K562 (cell line): ENCODE measurements around the gene SUPT5H. TPM values are rescaled to one million over a fixed set of nuclear protein-coding genes. Genes with fewer than 3 reads are reported as not detected.

Source experiments
- ADNP ChIP-seq: fragments of 200-800 bp; sonication (Bioruptor generic); IDR thresholded peaks from 2 replicates; pipeline ENCODE4 v1.6.1; 2016; ENCODE audit warnings: missing genetic modification characterization, missing compliant biosample characterization
- BRD9 ChIP-seq: fragments of 450-650 bp; IDR thresholded peaks from 2 replicates; pipeline ENCODE4 v1.6.1; 2018; ENCODE audit warnings: low read depth; ENCODE audit not compliant: partially characterized antibody
- CBX2 ChIP-seq: fragments of 200-600 bp; sonication (generic); IDR thresholded peaks from one replicate; pipeline ENCODE4 v1.6.1; 2012; ENCODE audit warnings: mild to moderate bottlenecking, low read length, inconsistent platforms; ENCODE audit not compliant: insufficient read depth, poor library complexity, severe bottlenecking
- E2F8 ChIP-seq: fragments of 450-650 bp; IDR thresholded peaks from 2 replicates; pipeline ENCODE4 v1.7.1; 2018; ENCODE audit warnings: mild to moderate bottlenecking, low read depth; ENCODE audit not compliant: partially characterized antibody
- ELF2 ChIP-seq: fragments of 250-450 bp; sonication (Bioruptor Pico); IDR thresholded peaks from 2 replicates; pipeline ENCODE4 v1.5.0; 2021; ENCODE audit warnings: mild to moderate bottlenecking
- ETV6 ChIP-seq, 3 experiments: fragments of 150-350 bp in 1 of 3; sonication (generic) in 1 of 3; formaldehyde crosslinking in 1 of 3; IDR thresholded peaks; 2 replicates each; pipeline versions ENCODE4 v1.6.1 to v1.8.0; 2014 to 2022; ENCODE audit warnings: borderline replicate concordance in 2 of 3, low read depth in 2 of 3, antibody characterized with exemption in 1 of 3, low read length in 1 of 3, mild to moderate bottlenecking in 1 of 3, missing genetic modification reagents in 1 of 3
- FOXP1 ChIP-seq: sonication (generic); formaldehyde crosslinking; IDR thresholded peaks from 2 replicates; pipeline ENCODE4 v1.8.0; 2022; ENCODE audit warnings: mild to moderate bottlenecking, missing genetic modification reagents
- MAZ ChIP-seq, 2 experiments: fragments of 450-650 bp in 1 of 2; sonication (generic) in 1 of 2; formaldehyde crosslinking; IDR thresholded peaks in 1 of 2; conservative IDR thresholded peaks in 1 of 2; 2 replicates each; pipeline versions ENCODE4 v1.4.0 to v1.5.0; 2020; ENCODE audit warnings: mild to moderate bottlenecking in 1 of 2, missing genetic modification reagents in 1 of 2
- MIER1 ChIP-seq: fragments of 450-650 bp; IDR thresholded peaks from 2 replicates; pipeline ENCODE4 v1.6.1; 2016; ENCODE audit warnings: antibody characterized with exemption, mild to moderate bottlenecking, low read depth
- POLR2AphosphoS2 ChIP-seq: IDR thresholded peaks from 2 replicates; pipeline ENCODE4 v1.6.1; 2012; ENCODE audit warnings: low read length, improper control_type of control experiment
- POLR3G ChIP-seq: IDR thresholded peaks from 2 replicates; pipeline ENCODE4 v1.6.1; 2011; ENCODE audit not compliant: insufficient read length, insufficient replicate concordance; ENCODE audit errors: extremely low read depth
- RBM17 ChIP-seq: fragments of 200-400 bp; formaldehyde crosslinking; IDR thresholded peaks from 2 replicates; pipeline ENCODE4 v1.6.1; 2017; ENCODE audit warnings: low read depth, mild to moderate bottlenecking, low read length, borderline replicate concordance
- SNRNP70 ChIP-seq: fragments of 200-400 bp; formaldehyde crosslinking; optimal IDR thresholded peaks from 2 replicates; pipeline ENCODE3; 2017; ENCODE audit warnings: low read depth, low read length
- SP2 ChIP-seq: IDR thresholded peaks from 2 replicates; pipeline ENCODE4 v1.6.1; 2011; ENCODE audit warnings: mild to moderate bottlenecking, low read depth, low read length, moderate library complexity; ENCODE audit not compliant: poor library complexity, severe bottlenecking; ENCODE audit errors: extremely low read depth
- XRCC3 ChIP-seq: fragments of 450-650 bp; IDR thresholded peaks from 2 replicates; pipeline ENCODE4 v1.6.1; 2017; ENCODE audit warnings: mild to moderate bottlenecking, moderate library complexity
- ZFX ChIP-seq: sonication (generic); formaldehyde crosslinking; IDR thresholded peaks from 2 replicates; pipeline ENCODE4 v1.8.0; 2022; ENCODE audit warnings: mild to moderate bottlenecking, missing genetic modification reagents, moderate library complexity
- ZNF699 ChIP-seq: fragments of 250-450 bp; sonication (Bioruptor Pico); IDR thresholded peaks from 2 replicates; pipeline ENCODE4 v1.8.0; 2021; ENCODE audit warnings: mild to moderate bottlenecking, moderate library complexity; ENCODE audit not compliant: insufficient replicate concordance
- ZNF778 ChIP-seq: fragments of 450-650 bp; formaldehyde crosslinking; IDR thresholded peaks from 2 replicates; pipeline ENCODE4 v1.4.0; 2020; ENCODE audit warnings: mild to moderate bottlenecking, moderate library complexity
- ZNF830 ChIP-seq: fragments of 250-450 bp; sonication (Bioruptor Pico); IDR thresholded peaks from 2 replicates; pipeline ENCODE4 v1.5.0; 2021; ENCODE audit warnings: mild to moderate bottlenecking
- polyA plus RNA-seq, 8 experiments: library from polyadenylated mRNA; depleted of rRNA in 4 of 8; stranded (reverse) in 5 of 8; unstranded in 3 of 8; fragments of >200 nt; fragmentation: Nextera tagmentation in 2 of 8; fragmentation: Illumina TruSeq in 1 of 8; extraction: Ambion mirVana in 2 of 8; extraction: Trizol in 1 of 8; gene quantifications; 2 replicates each; pipeline versions ENCODE4 v1.2.1 to v1.2.3, GENCODE V29; 2011 to 2014; ENCODE audit warnings: inconsistent platforms in 1 of 8, missing spikeins in 1 of 8
- total RNA-seq, 7 experiments: library from RNA; depleted of rRNA in 6 of 7; stranded (reverse); fragments of >200 nt in 6 of 7; fragmentation: Illumina TruSeq in 2 of 7; extraction: Trizol in 2 of 7; gene quantifications; 2 replicates each; pipeline versions ENCODE4 v1.2.1 to v1.2.3, GENCODE V29; 2011 to 2021; ENCODE audit warnings: low replicate concordance in 1 of 7
- TF ChIP-seq, protein P1 (sequence below): fragments of 250-450 bp; sonication (Bioruptor Pico); IDR thresholded peaks from 2 replicates; pipeline ENCODE4 v1.6.1; 2021; ENCODE audit warnings: mild to moderate bottlenecking
- TF ChIP-seq, protein P2 (sequence below): fragments of 250-450 bp; sonication (Bioruptor Pico); IDR thresholded peaks from 2 replicates; pipeline ENCODE4 v1.4.0; 2020; ENCODE audit warnings: mild to moderate bottlenecking, moderate library complexity, borderline replicate concordance

Gene SUPT5H
- total and polyA plus RNA-seq, 9 of the 15 experiments (the other 6 are each of a cell fraction or from before 2014, with no cell fraction given) = 13.3 to 85.9 (median 35.9) TPM

DNA sequence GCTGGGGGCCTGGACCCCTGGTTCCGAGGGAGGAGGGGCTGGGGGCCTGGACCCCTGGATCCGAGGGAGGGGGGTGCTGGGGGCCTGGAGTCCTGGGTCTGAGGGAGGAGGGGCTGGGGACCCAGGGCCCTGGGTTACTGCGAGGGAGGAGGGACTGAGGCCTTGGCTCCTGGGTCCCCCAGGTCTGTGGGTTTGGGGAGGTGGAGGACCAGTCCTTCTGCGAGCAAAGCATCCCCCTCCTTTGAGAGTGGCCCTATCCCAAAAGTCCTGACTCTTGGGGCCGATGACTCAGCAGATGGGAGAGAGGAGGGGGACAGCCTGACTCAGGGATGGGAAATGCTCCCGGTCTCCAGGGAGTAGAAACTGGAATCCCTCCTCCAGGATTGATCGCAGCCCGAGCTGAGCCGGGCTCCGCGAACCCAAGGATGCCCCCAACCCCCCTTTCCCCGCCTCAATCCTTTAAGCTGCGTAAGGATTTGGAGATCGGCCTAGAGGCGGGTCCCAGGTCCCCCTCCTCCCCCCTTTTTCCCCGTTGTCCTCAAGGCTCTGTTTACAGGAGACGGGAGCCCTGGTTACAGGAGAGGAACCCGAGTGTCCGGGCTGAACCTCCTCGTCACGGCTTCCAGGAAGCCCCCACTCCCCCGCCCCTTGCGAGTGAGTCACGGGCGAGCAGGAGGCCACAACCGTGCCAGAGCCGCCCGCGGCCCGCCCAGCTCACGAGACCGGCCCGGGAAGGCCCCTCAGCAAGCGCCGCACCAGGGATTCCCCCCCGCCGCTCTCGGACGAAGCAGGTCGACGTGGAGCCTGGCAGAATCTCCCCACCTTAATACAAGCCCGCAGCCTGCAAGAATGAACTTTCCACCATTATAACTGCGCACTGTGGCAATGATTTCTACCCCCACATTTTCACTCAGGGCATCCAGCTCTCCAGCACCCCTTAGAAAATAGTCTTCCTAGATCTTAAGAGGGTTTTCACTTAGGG is 41.8 kb upstream of the SUPT5H start (continued):
- TF ChIP-seq MIER1 = no peak
- TF ChIP-seq POLR3G = no peak
- 0 out of 2 replicates have a peak, but pooled peaks have one; percentile 52 for TF ChIP-seq ZNF830 (CRISPR knock-in tag)
- no peak for TF ChIP-seq FOXP1 (CRISPR knock-in tag)
- TF ChIP-seq POLR2AphosphoS2 = no peak
- TF ChIP-seq ZNF699 = no peak
- peak; percentile 38 for TF ChIP-seq BRD9
- no peak for TF ChIP-seq E2F8
- no peak for TF ChIP-seq ADNP (tag)
- TF ChIP-seq, protein P1, sequence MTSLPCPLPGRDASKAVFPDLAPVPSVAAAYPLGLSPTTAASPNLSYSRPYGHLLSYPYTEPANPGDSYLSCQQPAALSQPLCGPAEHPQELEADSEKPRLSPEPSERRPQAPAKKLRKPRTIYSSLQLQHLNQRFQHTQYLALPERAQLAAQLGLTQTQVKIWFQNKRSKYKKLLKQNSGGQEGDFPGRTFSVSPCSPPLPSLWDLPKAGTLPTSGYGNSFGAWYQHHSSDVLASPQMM (CRISPR knock-in tag) = no peak
- peak; percentile 94 to 95 for TF ChIP-seq MAZ (CRISPR knock-in tag; conservative IDR thresholded peaks at IDR 0.05 in 1 of 2, IDR thresholded peaks at IDR 0.05 in 1 of 2)
- no peak for TF ChIP-seq SP2
- TF ChIP-seq XRCC3 = no peak
- no peak for TF ChIP-seq CBX2
- peak; percentile 60 to 70; a peak in 2 of 4 replicates for TF ChIP-seq ETV6 (IDR thresholded peaks at IDR 0.05; ENCODE audit: borderline replicate concordance in 1 of 2, low read depth in 2 of 2, low read length in 1 of 2)
- TF ChIP-seq ETV6 (CRISPR knock-in tag; IDR thresholded peaks at IDR 0.05; ENCODE audit: borderline replicate concordance) = no peak
- TF ChIP-seq RBM17 = no peak
- peak; percentile 79 for TF ChIP-seq ZFX (CRISPR knock-in tag)
- TF ChIP-seq SNRNP70 = no peak
- TF ChIP-seq, protein P2, sequence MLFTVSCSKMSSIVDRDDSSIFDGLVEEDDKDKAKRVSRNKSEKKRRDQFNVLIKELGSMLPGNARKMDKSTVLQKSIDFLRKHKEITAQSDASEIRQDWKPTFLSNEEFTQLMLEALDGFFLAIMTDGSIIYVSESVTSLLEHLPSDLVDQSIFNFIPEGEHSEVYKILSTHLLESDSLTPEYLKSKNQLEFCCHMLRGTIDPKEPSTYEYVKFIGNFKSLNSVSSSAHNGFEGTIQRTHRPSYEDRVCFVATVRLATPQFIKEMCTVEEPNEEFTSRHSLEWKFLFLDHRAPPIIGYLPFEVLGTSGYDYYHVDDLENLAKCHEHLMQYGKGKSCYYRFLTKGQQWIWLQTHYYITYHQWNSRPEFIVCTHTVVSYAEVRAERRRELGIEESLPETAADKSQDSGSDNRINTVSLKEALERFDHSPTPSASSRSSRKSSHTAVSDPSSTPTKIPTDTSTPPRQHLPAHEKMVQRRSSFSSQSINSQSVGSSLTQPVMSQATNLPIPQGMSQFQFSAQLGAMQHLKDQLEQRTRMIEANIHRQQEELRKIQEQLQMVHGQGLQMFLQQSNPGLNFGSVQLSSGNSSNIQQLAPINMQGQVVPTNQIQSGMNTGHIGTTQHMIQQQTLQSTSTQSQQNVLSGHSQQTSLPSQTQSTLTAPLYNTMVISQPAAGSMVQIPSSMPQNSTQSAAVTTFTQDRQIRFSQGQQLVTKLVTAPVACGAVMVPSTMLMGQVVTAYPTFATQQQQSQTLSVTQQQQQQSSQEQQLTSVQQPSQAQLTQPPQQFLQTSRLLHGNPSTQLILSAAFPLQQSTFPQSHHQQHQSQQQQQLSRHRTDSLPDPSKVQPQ (CRISPR knock-in tag) = no peak
- no peak for TF ChIP-seq ELF2 (CRISPR knock-in tag)
- no peak for TF ChIP-seq ZNF778 (CRISPR knock-in tag)
